ENCODE measurements around the gene BTBD10.
"Not testable (repeated sequence)": the region's sequence is repeated elsewhere in the genome, so short reads cannot be mapped to it uniquely, and the experiment has no call there.

The BTBD10 gene

DNA sequence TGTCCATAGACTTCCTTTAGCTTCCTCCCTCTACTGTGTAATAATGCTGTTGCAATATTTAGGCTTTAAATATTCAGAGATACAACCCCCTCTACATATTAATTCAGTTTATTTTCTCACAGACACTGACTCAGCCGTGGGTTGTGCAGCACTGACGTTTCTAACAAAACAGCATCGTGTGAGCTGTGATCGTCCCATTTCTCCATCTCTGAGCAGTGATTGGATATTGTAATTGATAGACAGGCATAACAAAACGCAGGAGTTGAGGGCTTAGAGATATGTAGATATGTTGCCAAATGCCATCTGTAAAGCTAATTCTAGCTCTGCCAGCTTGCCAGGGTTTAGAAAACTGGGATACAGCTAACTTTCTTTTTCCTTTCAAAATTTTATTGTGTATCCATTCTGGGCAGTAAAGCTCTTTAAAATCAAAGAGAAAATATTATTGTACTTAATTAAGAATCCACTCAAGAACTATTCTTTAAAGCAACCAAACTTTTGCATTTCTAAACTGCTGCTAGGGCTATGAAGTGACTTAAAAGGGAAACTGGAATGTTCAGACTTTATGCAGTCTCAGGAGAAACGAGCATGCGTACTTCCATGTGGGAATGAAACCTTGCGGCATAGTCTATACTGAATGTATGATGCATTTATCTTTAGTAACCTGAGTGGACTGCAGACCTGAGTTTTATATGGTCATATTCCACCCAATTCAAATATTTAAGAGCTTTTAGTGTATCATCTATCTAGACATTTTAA, 22.7 kb downstream of the BTBD10 start:
- H3K27ac ChIP-seq, result no peak overlapping the region
- no peak for TF ChIP-seq ZFX (IDR thresholded peaks at IDR 0.05)
- TF ChIP-seq CTCF (conservative IDR thresholded peaks at IDR 0.05), result no peak

GRCh38 chr11:13438291-13438690, 24.7 kb downstream of the BTBD10 start:
- TF ChIP-seq CTCF (conservative IDR thresholded peaks at IDR 0.05) (no peak), ZFX (IDR thresholded peaks at IDR 0.05) (no peak)
- no peak overlapping the region for H3K27ac ChIP-seq

DNA sequence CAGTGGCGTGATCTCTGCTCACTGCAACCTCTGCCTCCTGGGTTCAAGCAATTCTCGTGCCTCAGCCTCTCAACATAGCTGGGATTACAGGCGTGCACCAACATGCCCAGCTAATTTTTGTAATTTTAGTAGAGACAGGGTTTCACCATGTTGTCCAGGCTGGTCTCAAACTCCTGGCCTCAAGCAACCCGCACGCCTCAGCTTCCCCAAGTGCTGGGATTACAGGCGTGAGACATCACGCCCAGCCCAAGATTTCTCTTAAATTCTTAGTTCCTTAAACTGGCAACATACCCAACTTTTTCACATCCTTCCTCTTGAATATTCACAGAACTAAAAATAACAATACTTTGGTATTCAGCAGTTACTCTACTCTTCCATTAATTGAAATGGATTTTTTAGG, 26.2 kb downstream of the BTBD10 start:
- H3K27ac ChIP-seq, result not testable (repeated sequence)

DNA sequence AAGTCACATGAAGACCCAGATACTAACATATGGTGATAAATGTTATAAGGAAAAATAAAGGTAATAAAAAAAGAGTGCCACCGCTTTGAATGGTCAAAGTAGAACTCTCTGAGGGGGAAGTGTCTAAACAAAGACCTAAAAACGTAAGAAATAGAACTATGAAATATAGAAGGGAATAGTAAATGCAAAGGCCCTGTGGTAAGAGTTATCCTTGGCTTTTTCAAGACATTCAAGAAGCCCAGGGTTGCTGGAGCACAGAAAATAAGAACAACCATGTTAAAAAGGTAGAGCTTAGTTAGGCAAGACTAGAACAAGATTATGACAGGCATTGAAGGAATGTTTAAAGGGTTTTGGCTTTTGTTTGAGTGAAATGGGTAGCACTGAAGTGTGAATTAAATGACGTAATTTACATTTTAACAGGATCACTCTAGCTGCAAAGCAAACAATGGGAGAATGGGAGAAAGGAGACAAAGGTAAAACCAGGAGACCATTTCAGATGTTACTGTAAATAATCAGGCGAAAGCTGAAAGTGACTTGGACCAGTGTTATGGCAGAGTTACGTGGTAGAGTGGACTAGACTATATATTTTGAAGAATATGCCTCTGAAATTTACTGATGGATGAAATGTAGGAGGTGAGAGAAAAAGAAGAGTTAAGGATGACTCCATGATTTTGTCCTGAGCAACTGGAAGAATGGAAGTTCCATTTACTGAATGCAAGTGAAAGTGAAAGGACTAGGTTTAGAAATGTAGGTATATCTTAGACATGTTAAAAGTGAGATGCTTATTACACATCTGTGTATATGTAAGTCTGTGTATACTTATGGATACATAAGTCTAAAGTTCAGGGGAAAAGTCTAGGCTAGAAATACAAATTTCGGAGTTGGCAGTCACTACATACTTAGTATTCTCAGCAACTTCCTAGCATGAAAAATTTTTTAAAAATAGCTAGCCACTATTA, 28.5 kb downstream of the BTBD10 start:
- H3K27ac ChIP-seq, result no peak overlapping the region
- TF ChIP-seq CTCF (conservative IDR thresholded peaks at IDR 0.05), result no peak
- TF ChIP-seq ZFX (IDR thresholded peaks at IDR 0.05), result no peak

DNA sequence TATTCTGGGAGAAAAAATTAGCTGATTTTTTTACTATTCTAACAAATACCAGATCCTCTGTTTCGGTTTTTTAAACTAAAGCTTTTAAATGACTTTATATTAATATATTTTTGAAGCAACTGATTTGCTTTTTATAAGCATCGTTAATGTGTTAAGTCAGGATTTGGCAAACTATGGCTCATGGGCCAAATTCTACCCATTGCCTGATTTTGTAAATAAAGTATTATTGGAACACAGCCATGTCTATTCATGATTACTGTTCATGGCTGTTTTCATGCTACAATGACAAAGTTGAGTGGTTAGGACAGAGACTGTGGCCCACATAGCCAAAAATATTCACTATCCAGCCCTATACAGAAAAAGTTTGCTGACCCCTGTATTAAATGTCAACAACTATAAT, 29.6 kb downstream of the BTBD10 start:
- no peak for TF ChIP-seq CTCF (conservative IDR thresholded peaks at IDR 0.05)
- no peak for TF ChIP-seq ZFX (IDR thresholded peaks at IDR 0.05)
- no peak overlapping the region for H3K27ac ChIP-seq

DNA sequence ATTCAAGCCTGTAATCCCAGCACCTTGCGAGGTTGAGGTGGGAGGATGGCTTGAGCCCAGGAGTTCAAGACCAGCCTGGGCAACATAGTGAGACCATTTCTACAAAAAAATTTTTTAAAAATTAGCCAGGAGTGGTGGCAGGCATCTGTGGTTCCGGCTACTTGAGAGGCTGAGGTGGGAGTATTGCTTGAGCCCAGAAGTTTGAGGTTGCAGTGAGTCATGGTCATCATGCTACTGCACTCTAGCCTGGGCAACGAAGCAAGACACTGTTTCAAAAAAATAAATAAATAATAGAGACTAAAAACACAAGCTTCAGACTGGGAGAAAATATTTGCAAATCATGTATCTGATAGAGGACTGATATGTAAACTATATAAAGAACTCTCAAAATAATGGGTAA, 33.2 kb downstream of the BTBD10 start:
- no peak for TF ChIP-seq ZFX (IDR thresholded peaks at IDR 0.05)
- no peak for TF ChIP-seq CTCF (conservative IDR thresholded peaks at IDR 0.05)
- H3K27ac ChIP-seq, result no peak overlapping the region

GRCh38 chr11:13429288-13429687, 33.7 kb downstream of the BTBD10 start:
- TF ChIP-seq ZFX (IDR thresholded peaks at IDR 0.05) (no peak), CTCF (conservative IDR thresholded peaks at IDR 0.05) (no peak)
- H3K27ac ChIP-seq, result no peak overlapping the region

Data from C4-2B (cell line).